ENCODE measurements around the gene LRRC8C.

DNA sequence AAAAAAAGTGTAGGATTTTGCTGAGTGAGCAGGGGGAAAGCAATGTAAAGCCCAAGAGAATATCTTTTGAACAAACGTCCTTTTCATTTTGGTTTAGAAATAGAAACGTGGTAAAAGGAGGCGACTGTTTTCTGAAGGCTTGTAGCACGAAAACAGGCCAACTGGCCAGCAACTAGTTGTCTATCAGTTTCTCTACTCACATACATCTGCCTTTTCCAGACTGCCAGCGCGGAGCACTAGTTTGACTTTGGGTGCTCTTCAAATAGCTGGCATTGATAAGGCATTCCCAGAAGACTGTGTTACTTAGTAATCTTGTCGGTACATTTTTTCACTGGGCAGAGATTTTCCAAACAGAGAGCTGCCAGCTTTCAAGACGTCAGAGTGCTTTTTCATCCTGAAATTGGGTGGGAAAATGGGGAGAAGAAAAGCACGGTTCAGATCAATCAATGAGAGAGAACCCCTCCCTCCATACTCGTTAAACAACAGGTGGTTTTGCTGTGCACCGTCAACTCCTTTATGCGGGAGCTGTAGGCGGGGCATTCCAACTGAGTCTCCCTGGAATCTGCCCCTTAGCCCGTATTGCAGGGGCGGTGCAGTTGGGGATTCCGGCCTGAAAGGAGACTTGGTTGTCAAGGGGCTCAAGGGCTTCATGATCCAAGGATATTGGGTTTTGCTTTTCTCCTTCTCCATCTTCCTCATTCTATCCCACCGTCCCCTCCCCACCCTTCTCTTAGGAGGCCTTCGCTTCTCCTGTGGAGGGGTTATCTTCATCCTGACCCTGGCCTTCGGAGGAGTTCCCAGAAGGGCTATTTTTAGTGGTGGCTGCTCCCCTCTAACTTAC is 884 bp upstream of the LRRC8C start:
- TF ChIP-seq, protein P1, sequence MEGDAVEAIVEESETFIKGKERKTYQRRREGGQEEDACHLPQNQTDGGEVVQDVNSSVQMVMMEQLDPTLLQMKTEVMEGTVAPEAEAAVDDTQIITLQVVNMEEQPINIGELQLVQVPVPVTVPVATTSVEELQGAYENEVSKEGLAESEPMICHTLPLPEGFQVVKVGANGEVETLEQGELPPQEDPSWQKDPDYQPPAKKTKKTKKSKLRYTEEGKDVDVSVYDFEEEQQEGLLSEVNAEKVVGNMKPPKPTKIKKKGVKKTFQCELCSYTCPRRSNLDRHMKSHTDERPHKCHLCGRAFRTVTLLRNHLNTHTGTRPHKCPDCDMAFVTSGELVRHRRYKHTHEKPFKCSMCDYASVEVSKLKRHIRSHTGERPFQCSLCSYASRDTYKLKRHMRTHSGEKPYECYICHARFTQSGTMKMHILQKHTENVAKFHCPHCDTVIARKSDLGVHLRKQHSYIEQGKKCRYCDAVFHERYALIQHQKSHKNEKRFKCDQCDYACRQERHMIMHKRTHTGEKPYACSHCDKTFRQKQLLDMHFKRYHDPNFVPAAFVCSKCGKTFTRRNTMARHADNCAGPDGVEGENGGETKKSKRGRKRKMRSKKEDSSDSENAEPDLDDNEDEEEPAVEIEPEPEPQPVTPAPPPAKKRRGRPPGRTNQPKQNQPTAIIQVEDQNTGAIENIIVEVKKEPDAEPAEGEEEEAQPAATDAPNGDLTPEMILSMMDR (IDR thresholded peaks at IDR 0.05; ENCODE audit: insufficient read depth, low read depth, low read length): no peak
- no peak for TF ChIP-seq EZH2 (IDR thresholded peaks at IDR 0.05; ENCODE audit: insufficient read depth, low read length)

All from astrocyte (in vitro differentiated cells and primary cell).